GM06990 (cell line): ENCODE data around the gene LY6G5C.

ENCODE experiments used
- DNase-seq: peaks from one replicate; pipeline ENCODE4 v3.0.0-alpha.2; 2011; ENCODE audit not compliant: insufficient read length; ENCODE audit errors: extremely low read depth
- H3K27me3 ChIP-seq: replicated peaks from 2 replicates; pipeline ENCODE4 v1.6.0; 2011; ENCODE audit warnings: low read length; ENCODE audit not compliant: control insufficient read depth, insufficient read depth
- H3K36me3 ChIP-seq: 2 replicates; pipeline ENCODE4 v1.5.1; 2011; ENCODE audit warnings: low read length; ENCODE audit not compliant: control insufficient read depth, insufficient read depth
- H3K4me3 ChIP-seq: replicated peaks from 2 replicates; pipeline ENCODE4 v1.5.1; 2011; ENCODE audit warnings: low read depth, mild to moderate bottlenecking, control low read depth, low read length
- CTCF ChIP-seq: IDR thresholded peaks from 2 replicates; pipeline ENCODE4 v1.5.1; 2011; ENCODE audit warnings: low read length, control low read depth, mild to moderate bottlenecking, inconsistent platforms; ENCODE audit not compliant: insufficient read depth, poor library complexity, severe bottlenecking

The LY6G5C gene

GRCh38 chr6:31722173-31722572, 41.3 kb upstream of the LY6G5C start:
- no peak for DNase-seq
- no peak for TF ChIP-seq CTCF
- Histone ChIP-seq H3K4me3 (no peak overlapping the region), H3K36me3 (no peaks in the 10 kb centered on the region), H3K27me3 (no peaks in the 10 kb centered on the region; the same call in 1 of the 2 replicates)

DNA sequence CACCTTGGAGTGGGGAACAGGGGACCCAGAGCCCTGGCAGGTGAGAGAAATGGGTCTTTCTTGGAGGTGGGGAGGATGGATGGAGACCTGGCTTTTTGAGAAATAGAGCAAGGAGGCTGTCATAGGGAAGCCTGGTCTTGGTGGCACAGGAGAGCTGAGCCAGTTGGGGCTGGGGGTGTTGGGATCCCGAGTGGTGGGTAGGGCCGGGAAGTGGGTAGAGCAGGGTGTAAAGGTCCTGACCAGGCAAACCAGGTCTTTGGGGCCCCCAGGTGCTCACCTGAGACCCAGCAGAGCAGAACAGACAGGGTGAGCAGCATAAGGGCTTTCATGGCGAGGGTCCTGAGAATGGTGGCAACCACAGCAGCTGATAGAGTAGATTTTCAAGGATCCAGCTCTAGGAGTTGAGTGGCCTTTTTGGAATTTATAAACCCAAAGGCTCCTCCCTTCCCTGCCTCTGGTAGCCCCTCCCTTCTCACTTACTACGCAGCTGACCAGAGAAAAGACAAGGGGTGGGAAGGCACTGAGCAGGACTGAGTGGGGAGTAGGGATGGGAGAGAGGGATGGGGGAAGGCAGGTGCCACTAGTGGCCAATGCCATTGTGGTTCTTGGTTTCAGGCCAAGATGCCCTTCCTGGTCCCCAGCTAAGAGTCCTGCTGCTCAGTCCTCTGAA, 40.6 kb upstream of the LY6G5C start, which contains the start of gene LY6G6C:
TSS of gene LY6G6C (minus strand) at position 396 of the 670 bp plus-strand sequence. CDS start at position 329, 67 bp downstream.
- Histone ChIP-seq H3K4me3 (no peak within 1 kb of the TSS), H3K27me3 (no peaks in the 10 kb centered on the region; the same call in 1 of the 2 replicates), H3K36me3 (no peaks in the 10 kb centered on the region)
- no peak for TF ChIP-seq CTCF
- no peak for DNase-seq

DNA sequence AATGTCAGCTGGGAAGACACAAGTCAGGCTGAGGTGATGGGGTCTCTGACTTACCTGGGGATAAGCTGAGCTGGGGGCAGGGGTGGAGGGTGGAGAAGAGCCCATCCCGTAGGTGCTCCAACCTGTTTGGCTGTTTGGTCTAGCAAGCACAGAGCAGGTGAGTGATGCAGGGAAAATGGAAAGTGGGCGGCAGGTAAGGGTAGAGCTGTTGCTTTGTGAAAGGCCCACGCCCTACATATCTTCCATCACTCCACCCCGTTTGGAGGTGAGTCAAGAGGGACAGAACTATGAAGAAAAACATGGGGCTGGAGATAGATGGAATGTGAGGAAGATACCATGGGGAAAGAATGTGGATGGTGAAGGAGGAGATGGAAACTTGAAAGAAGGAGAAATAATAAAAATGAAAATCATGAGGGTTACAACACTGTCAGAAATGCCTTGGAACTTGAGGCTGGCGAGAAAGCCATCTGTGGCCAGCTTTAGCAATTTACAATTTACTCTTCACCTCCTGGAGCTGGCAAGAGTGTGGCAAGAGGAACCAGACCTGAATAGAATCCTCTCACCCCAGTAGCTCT, 39.4 kb upstream of the LY6G5C start:
- TF ChIP-seq CTCF, result no peak
- DNase-seq, result no peak
- H3K27me3 ChIP-seq, result no peaks in the 10 kb centered on the region; the same call in 1 of the 2 replicates
- H3K4me3 ChIP-seq, result no peak overlapping the region
- no peaks in the 10 kb centered on the region for H3K36me3 ChIP-seq

GRCh38 chr6:31719001-31719400, 38.1 kb upstream of the LY6G5C start:
- no peak for DNase-seq
- Histone ChIP-seq H3K36me3 (no peaks in the 10 kb centered on the region), H3K4me3 (no peak overlapping the region), H3K27me3 (no peaks in the 10 kb centered on the region; the same call in 1 of the 2 replicates)
- no peak for TF ChIP-seq CTCF

DNA sequence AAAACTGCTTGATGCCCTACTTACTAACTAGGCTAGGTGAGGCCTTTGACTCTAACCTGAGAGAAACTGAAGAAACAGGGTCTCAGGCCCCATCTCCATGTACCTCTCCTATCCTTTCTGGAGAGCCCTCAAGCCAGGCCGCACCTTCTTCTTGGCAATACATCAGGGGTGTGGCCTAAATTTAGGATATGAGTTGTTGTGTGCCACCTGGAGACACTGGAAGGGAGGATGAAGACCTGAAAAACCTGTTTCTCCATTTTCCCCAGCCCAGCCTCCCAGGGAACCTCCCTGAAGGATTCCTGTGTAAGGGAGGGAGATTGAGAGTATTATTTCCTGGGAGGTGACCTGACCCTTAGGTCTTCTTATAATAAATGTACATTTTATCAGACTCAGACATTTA, 37.4 kb upstream of the LY6G5C start:
- H3K4me3 ChIP-seq, result no peak overlapping the region
- no peaks in the 10 kb centered on the region; the same call in 1 of the 2 replicates for H3K27me3 ChIP-seq
- TF ChIP-seq CTCF, result no peak
- H3K36me3 ChIP-seq, result no peaks in the 10 kb centered on the region
- DNase-seq, result no peak
